PC-3 (cell line): ENCODE measurements around the gene LINC01488. TPM values are rescaled to one million over a fixed set of nuclear protein-coding genes. Genes with fewer than 3 reads are reported as not detected.

ENCODE experiments used
- ATAC-seq: fragments of 200-7000 bp; cut with Tn5 transposase; 2 replicates; pipeline ENCODE4 v1.9.1; 2020; ENCODE audit warnings: mild to moderate bottlenecking, moderate library complexity
- BruUV-seq: library from RNA; stranded (reverse); fragments of 400-500 nt; replicated peaks from 2 replicates; lab custom pipeline; 2021; lab: Mats Ljungman, UMichigan
- CTCF ChIA-PET: fragments of 300-600 bp; sonication (Branson Sonifier 250); formaldehyde crosslinking; loops from one replicate; lab custom pipeline; 2022; ENCODE audit warnings: antibody characterized with exemption; lab: Charles Lee
- POLR2A ChIA-PET: fragments of 300-600 bp; sonication (Branson Sonifier 250); formaldehyde crosslinking; loops from one replicate; lab custom pipeline; 2022; ENCODE audit warnings: antibody characterized with exemption; ENCODE audit not compliant: unreplicated experiment; lab: Charles Lee
- DNase-seq: peaks from one replicate; pipeline ENCODE4 v3.0.0-alpha.2; 2015
- H2AFZ ChIP-seq: fragments of 300-600 bp; sonication (generic); 2 replicates; pipeline ENCODE4 v1.6.0; 2016; ENCODE audit warnings: antibody characterized with exemption, low read length
- H3F3A ChIP-seq: fragments of 300-600 bp; sonication (generic); one replicate; pipeline ENCODE4 v1.6.0; 2017; ENCODE audit warnings: antibody characterized with exemption, low read length, control low read depth, mild to moderate bottlenecking; ENCODE audit not compliant: unreplicated experiment
- H3K27ac ChIP-seq: fragments of 300-600 bp; sonication (generic); 2 replicates; pipeline ENCODE4 v1.5.1; 2016; ENCODE audit warnings: mild to moderate bottlenecking, low read length
- H3K27me3 ChIP-seq: fragments of 300-600 bp; sonication (generic); 2 replicates; pipeline ENCODE4 v1.6.1; 2016; ENCODE audit warnings: low read length, mixed read lengths
- H3K36me3 ChIP-seq: fragments of 300-600 bp; sonication (generic); 2 replicates; pipeline ENCODE4 v1.6.1; 2016; ENCODE audit warnings: low read depth, mixed run types, low read length, mixed read lengths
- H3K4me1 ChIP-seq: fragments of 300-600 bp; sonication (generic); 2 replicates; pipeline ENCODE4 v1.5.1; 2016; ENCODE audit warnings: low read length; ENCODE audit not compliant: insufficient read depth
- H3K4me2 ChIP-seq: fragments of 300-600 bp; sonication (generic); 2 replicates; pipeline ENCODE4 v1.6.0; 2016; ENCODE audit warnings: low read length
- H3K4me3 ChIP-seq: fragments of 300-600 bp; sonication (generic); 2 replicates; pipeline ENCODE4 v1.5.1; 2016; ENCODE audit warnings: mild to moderate bottlenecking, low read length, mixed read lengths
- H3K79me2 ChIP-seq: fragments of 300-600 bp; sonication (generic); 2 replicates; pipeline ENCODE4 v1.6.1; 2017; ENCODE audit warnings: low read length, mixed read lengths
- H3K9ac ChIP-seq: fragments of 300-600 bp; sonication (generic); 2 replicates; pipeline ENCODE4 v1.6.0; 2016; ENCODE audit warnings: mild to moderate bottlenecking, low read length
- H3K9me2 ChIP-seq: fragments of 300-600 bp; sonication (generic); replicated peaks from 2 replicates; pipeline ENCODE4 v1.6.1; 2016; ENCODE audit warnings: mixed run types, low read length, mixed read lengths
- H3K9me3 ChIP-seq: fragments of 300-600 bp; sonication (generic); 2 replicates; pipeline ENCODE4 v1.6.1; 2016; ENCODE audit warnings: low read length, mixed read lengths
- H4K20me1 ChIP-seq: fragments of 300-600 bp; sonication (generic); 2 replicates; pipeline ENCODE4 v1.6.1; 2016; ENCODE audit warnings: low read length, mixed read lengths
- CTCF ChIP-seq: fragments of 300-600 bp; sonication (generic); conservative IDR thresholded peaks from 2 replicates; pipeline ENCODE4 v1.5.1; 2017; ENCODE audit warnings: antibody characterized with exemption, low read depth, mild to moderate bottlenecking, low read length
- EZH2 ChIP-seq: fragments of 300-600 bp; sonication (generic); IDR thresholded peaks from one replicate; pipeline ENCODE4 v1.6.1; 2017; ENCODE audit warnings: antibody characterized with exemption, mild to moderate bottlenecking, low read length; ENCODE audit not compliant: unreplicated experiment
- EZH2phosphoT487 ChIP-seq: fragments of 300-600 bp; sonication (generic); IDR thresholded peaks from 2 replicates; pipeline ENCODE4 v1.6.1; 2018; ENCODE audit warnings: mild to moderate bottlenecking, antibody characterized with exemption, low read length, borderline replicate concordance
- intact Hi-C: fragments of 100-400 bp; cut with micrococcal nuclease; formaldehyde crosslinking; loops from 2 replicates; pipeline ENCODE4 v1.9.0; 2023
- total RNA-seq: library from RNA; depleted of rRNA; stranded (reverse); fragments of >200 nt; gene quantifications from 2 replicates; pipeline ENCODE4 v1.2.3, GENCODE V29; 2014

The LINC01488 gene
- total RNA-seq, 1 experiment from 2014 or later: not detected

GRCh38 chr11:69450064-69450856 lies 31.2 kb upstream of the LINC01488 start:
- intact Hi-C loops: no loop called here
- H3F3A ChIP-seq: no peaks in the 10 kb centered on the region
- H3K79me2 ChIP-seq: no peaks in the 10 kb centered on the region
- H3K4me3 ChIP-seq: no peak overlapping the region
- H3K4me1 ChIP-seq: peaks cover 12% of the 10 kb centered on the region
- no peaks in the 10 kb centered on the region for H4K20me1 ChIP-seq
- H2AFZ ChIP-seq: no peak overlapping the region
- DNase-seq: no peak
- no peaks in the 10 kb centered on the region for H3K36me3 ChIP-seq
- no peaks in the 10 kb centered on the region for H3K9me3 ChIP-seq
- no peak overlapping the region for H3K27ac ChIP-seq
- H3K4me2 ChIP-seq: no peak overlapping the region
- no peak overlapping the region for H3K9ac ChIP-seq
- TF ChIP-seq CTCF (no peak), EZH2 (no peak), EZH2phosphoT487 (no peak)
- no peaks in the 10 kb centered on the region for H3K27me3 ChIP-seq
- ChIA-PET POLR2A (no interaction called here), CTCF (no interaction called here)
- BruUV-seq: no TSS peak
- H3K9me2 ChIP-seq: no peaks in the 10 kb centered on the region
- ATAC-seq: no peak

GRCh38 chr11:69450857-69451220 lies 30.6 kb upstream of the LINC01488 start:
- no peaks in the 10 kb centered on the region for H3K9me3 ChIP-seq

More at GRCh38 chr11:69450857-69451220, 30.6 kb upstream of the LINC01488 start:
- Histone ChIP-seq H3K4me1 (peaks cover 12% of the 10 kb centered on the region), H3K27ac (no peak overlapping the region), H3K9me2 (no peaks in the 10 kb centered on the region), H2AFZ (no peak overlapping the region), H3K4me3 (no peak overlapping the region), H3K36me3 (no peaks in the 10 kb centered on the region), H3K79me2 (no peaks in the 10 kb centered on the region), H3F3A (no peaks in the 10 kb centered on the region), H3K27me3 (no peaks in the 10 kb centered on the region), H4K20me1 (no peaks in the 10 kb centered on the region), H3K4me2 (no peak overlapping the region), H3K9ac (no peak overlapping the region)
- ATAC-seq (no peak), DNase-seq (no peak)
- BruUV-seq: no TSS peak
- TF ChIP-seq EZH2 (no peak), EZH2phosphoT487 (no peak), CTCF (no peak)
- intact Hi-C loops: no loop called here
- CTCF ChIA-PET: no interaction called here
- POLR2A ChIA-PET: no interaction called here
